GM18511 (cell line): Measurements from ENCODE around the gene TNS1.

ENCODE experiments used
- ATAC-seq: cut with Tn5 transposase; IDR thresholded peaks from one replicate; pipeline ENCODE4 v1.9.1; 2021; ENCODE audit warnings: mild to moderate bottlenecking, moderate library complexity; ENCODE audit not compliant: unreplicated experiment

Gene TNS1

GRCh38 chr2:217964275-217965161 lies 38.3 kb downstream of the TNS1 start:
- ATAC-seq, result no peak

DNA sequence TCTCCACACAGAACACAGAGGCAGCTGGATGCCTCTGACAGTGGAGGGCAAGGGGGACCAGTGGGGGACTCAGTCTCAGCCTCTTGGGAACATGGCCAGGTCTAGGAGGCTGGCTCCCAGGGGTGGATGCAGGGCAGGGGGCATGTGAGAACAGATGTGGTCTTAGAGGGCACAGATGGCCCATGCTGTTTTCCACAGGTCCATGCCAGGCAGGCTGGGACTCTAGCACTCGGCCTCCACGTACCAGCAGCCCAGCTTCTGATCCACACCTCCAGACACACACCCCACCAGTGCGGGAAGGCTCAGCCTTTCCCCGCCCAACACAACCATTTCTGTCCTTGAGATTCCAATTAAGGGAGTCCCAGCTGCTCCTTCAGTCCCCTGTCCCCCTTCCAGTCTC lies 42.4 kb downstream of the TNS1 start:
- no peak for ATAC-seq

DNA sequence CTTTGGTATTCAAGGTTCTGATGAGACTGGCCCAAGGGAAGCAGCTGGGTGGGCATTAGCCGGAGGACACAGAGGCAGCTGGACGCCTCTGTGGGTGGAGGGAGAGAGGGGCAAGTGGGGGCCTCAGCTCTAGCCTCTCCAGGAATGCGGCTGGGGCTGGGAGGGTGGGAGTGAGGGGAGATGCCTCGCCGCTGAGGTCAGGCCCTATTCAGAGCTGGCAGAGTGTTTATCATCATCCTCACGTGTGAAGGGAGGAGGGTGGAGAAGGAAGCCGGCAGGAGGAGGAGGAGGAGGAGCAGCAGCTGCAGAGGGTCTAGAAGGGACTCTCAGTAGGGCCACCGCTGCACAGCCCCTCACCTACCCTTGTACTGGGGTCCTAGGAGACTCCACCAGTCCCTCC lies 43.1 kb downstream of the TNS1 start:
- ATAC-seq, result no peak

- no peak for ATAC-seq
Measured at GRCh38 chr2:217958884-217959225, 43.9 kb downstream of the TNS1 start.

DNA sequence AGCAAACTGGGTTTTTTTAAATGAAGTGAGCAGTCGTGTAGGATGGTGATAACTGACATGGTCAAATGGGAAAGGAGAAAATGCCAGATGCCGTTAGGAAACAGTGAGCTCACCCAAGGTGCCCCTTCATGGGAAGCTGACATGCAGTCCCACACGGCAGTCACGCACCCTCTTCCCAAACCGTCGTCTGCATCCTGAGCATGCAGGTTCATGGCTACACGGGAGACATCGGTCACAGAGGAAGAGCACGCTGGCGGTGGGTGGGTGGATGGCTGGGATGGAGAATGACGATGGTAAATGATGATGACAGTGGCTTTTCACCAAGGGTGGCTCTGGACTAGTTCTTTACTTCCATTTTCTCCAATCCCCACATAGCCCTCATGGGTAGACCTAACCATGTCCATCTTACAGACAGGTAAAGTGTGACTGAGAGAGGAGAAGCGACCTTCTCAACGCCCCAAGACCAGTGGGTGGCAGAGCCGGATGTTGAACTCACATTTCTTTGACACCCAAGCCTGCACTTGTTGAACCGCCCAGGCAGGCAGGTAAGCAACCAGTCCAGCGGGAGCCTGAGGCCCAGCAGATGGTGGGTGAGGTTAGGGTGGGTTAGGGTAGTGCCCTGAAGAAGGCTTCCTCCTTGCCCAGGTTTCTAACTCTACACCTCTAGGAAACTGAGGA lies 44.5 kb downstream of the TNS1 start:
- ATAC-seq, result no peak

GRCh38 chr2:217956586-217957457 lies 46.0 kb downstream of the TNS1 start:
- ATAC-seq, result no peak

DNA sequence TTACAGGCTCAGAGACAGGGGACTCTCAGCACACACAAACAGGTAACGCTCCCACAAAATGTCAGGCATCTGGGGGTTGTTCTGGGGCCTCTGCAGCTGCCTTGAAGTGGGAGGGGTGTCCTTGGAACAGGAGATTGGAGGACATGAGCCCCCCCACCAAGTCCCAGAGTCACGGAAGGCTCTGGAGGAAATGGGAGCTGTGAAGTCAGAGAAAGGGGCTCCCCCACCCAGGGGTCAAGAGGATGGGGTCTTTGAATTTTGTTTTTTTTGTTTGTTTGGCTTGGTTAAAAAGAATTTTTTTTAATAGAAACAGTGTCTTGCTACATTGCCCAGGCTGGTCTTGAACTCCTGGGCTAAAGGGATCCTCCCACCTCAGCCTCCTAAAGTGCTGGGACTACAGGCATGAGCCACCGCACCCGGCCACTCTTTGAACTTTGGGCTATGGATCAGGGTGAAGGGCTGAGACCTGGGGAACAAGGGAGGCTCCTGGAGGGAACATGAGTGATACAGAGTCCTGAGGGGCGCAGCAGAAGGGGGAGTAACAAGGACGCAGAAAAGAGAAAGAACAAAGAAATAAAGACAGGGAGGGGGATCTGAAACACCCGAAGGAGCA lies 46.8 kb downstream of the TNS1 start:
- no peak for ATAC-seq

GRCh38 chr2:217954971-217955740 lies 47.6 kb downstream of the TNS1 start:
- no peak for ATAC-seq

GRCh38 chr2:217954469-217954868 lies 48.3 kb downstream of the TNS1 start:
- ATAC-seq, result no peak

DNA sequence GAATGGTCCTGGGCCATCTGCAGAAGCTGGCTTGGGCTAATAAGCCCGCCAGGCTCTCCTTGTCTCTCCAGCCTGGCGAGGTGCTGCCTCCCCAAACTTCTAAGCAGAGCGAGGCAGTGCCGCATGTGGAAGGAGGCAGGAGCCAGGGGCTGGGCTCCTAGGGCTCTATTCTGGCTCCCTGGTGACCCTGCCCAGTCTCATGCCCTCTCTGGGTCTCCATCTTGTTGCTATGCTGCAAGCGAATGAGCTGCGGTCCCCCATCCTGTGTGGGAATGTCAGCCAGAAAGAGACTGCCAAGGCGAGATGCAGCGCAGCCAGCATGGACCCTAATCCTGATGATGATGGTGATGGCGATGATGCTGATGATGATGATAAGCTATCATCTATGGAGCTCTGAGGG lies 48.7 kb downstream of the TNS1 start:
- no peak for ATAC-seq

GRCh38 chr2:217953531-217953932 lies 49.3 kb downstream of the TNS1 start:
- ATAC-seq, result no peak

- no peak for ATAC-seq
Measured at GRCh38 chr2:217953011-217953481, 49.7 kb downstream of the TNS1 start.

GRCh38 chr2:217952409-217952808 lies 50.4 kb downstream of the TNS1 start:
- no peak for ATAC-seq

DNA sequence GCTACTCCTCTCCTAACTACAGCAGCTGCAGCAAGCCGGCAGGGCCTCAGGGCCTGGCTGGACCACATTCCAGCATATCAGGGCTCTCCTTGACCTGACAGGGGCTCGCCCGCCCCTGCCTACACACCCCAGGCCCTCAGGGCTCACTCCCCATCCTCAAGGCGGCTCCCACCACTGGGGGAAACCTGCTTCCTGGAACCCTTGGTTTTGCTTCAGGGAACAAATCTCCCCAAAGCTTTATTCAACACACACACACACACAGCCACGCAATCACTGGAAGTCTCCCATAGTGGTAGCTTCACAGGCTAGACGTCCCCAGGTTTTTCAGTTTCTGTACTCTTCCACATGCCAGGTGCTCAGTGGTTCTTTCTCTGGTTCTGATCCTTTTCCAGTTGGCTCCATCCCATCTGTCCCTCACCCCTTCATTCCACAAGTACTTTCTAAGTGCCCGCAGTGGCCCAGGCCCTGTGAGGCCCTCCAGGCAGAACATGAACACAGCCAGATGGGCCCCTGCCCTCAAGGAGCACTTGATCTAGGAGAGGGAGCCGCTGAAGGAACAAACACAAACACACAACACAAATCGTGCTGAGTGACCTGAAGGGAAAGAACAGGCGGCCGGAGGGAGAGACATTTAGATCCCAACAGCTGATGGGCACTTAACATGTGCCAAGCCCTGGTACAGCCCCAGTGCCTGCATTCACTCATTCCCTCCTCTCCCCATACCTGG lies 51.1 kb downstream of the TNS1 start:
- ATAC-seq, result no peak

DNA sequence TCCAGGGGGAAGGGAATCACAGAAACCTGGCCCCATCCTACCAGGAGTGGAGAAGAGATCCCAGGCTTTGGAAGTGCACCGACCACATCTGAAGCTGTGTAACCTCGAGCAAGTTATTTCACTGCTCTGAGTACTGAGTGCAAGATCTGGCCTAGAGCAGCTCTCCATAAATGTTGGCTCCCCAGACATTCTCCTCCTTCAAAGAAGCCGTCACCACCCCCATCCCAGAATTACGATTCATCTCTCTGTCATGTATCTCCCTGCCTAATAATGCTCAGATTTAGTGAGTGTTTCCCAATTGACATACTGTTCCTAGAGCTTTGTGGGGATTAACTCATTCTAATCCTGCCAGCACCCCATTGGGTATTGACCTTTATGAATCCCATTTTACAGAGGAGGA lies 51.7 kb downstream of the TNS1 start:
- no peak for ATAC-seq

DNA sequence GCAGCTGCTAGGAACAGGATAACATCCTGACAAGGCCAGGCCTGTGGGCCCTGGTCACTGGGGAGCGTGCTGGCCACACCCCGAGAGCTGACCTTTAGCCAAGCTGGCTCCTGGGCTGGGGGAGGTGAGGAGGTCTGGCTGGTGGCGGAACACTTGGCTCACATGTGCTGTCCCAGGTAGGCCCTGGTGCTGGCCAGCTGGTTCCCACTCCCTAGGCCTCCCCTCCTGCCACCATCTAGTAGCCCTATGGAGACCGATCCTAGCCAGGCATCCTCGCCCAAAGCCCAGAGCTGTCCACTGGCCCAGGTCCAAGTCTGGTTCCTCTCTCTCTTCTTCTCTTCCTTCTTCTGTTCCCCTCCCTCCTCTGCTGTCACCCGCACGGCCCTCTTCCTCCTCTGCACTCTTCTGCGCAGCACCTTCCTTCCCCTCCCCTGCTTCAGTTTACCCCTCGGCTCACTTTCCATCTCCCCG lies 52.4 kb downstream of the TNS1 start:
- no peak for ATAC-seq

GRCh38 chr2:217949447-217949846 lies 53.3 kb downstream of the TNS1 start:
- ATAC-seq, result no peak

DNA sequence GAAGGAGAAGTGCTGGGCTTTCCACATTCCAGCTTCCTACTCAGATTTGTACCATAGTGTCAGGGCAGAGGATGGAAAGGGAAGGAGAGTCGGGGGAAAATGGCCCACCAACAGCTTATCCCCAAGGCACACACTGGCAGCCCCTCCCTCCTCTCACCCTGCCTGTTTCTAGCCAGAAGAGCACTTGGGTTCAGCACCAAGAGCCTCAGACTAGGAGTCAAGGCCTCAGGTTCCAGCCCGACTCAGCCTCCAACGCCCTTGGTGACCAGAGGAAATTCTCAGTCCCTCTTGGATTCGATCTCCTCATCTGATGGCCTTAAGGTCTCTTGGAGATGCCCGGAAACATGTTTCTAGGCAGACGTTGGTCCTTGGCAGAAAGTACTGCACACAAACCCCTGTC lies 53.9 kb downstream of the TNS1 start:
- ATAC-seq, result no peak

GRCh38 chr2:217948351-217948791 lies 54.4 kb downstream of the TNS1 start:
- no peak for ATAC-seq
